ENCODE measurements around the gene APLF.

The APLF gene

GRCh38 chr2:68467077-68467960 lies at the start of gene APLF, which contains the start of gene FBXO48:
APLF (plus strand) TSS chr2:68467585; CDS start chr2:68467732, 147 bp downstream.
FBXO48 (minus strand) TSS chr2:68467294; CDS start chr2:68465145, 2,149 bp downstream.
- peaks cover 25% of the 10 kb centered on the region for H3K4me1 ChIP-seq (ENCODE audit: control insufficient read depth, insufficient read depth, low read length, unreplicated experiment)
- H3K4me3 ChIP-seq (ENCODE audit: low read depth, low read length) = peak within 1 kb of the TSS; percentile 92
- peak within 1 kb of the TSS; percentile 62; the same call in 1 of the 2 replicates for H3K27ac ChIP-seq (ENCODE audit: low read depth, low read length)
- no peaks in the 10 kb centered on the region for H3K27me3 ChIP-seq (ENCODE audit: insufficient read depth, low read length)
- H2AFZ ChIP-seq (ENCODE audit: low read length, unreplicated experiment) = peak within 1 kb of the TSS; percentile 86
- no peaks in the 10 kb centered on the region for H3K36me3 ChIP-seq (ENCODE audit: insufficient read depth, low read length)
- H3K79me2 ChIP-seq (ENCODE audit: control insufficient read depth, insufficient read depth, low read length, unreplicated experiment) = peaks cover 7% of the 10 kb centered on the region

GRCh38 chr2:68417926-68418325 lies 49.5 kb upstream of the APLF start:
- Histone ChIP-seq H3K79me2 (ENCODE audit: control insufficient read depth, insufficient read depth, low read length, unreplicated experiment) (no peaks in the 10 kb centered on the region), H3K27me3 (ENCODE audit: insufficient read depth, low read length) (peaks cover 38% of the 10 kb centered on the region), H2AFZ (ENCODE audit: low read length, unreplicated experiment) (no peak overlapping the region), H3K4me3 (ENCODE audit: low read depth, low read length) (no peak overlapping the region), H3K27ac (ENCODE audit: low read depth, low read length) (no peak overlapping the region), H3K36me3 (ENCODE audit: insufficient read depth, low read length) (no peaks in the 10 kb centered on the region), H3K4me1 (ENCODE audit: control insufficient read depth, insufficient read depth, low read length, unreplicated experiment) (no peaks in the 10 kb centered on the region)

GRCh38 chr2:68418419-68418818 lies 49.0 kb upstream of the APLF start:
- Histone ChIP-seq H3K4me1 (ENCODE audit: control insufficient read depth, insufficient read depth, low read length, unreplicated experiment) (no peaks in the 10 kb centered on the region), H3K79me2 (ENCODE audit: control insufficient read depth, insufficient read depth, low read length, unreplicated experiment) (no peaks in the 10 kb centered on the region), H3K36me3 (ENCODE audit: insufficient read depth, low read length) (no peaks in the 10 kb centered on the region), H3K27me3 (ENCODE audit: insufficient read depth, low read length) (peaks cover 40% of the 10 kb centered on the region), H2AFZ (ENCODE audit: low read length, unreplicated experiment) (no peak overlapping the region), H3K27ac (ENCODE audit: low read depth, low read length) (no peak overlapping the region), H3K4me3 (ENCODE audit: low read depth, low read length) (no peak overlapping the region)

- Histone ChIP-seq H3K4me1 (ENCODE audit: control insufficient read depth, insufficient read depth, low read length, unreplicated experiment) (no peaks in the 10 kb centered on the region), H3K27me3 (ENCODE audit: insufficient read depth, low read length) (peaks cover 44% of the 10 kb centered on the region), H2AFZ (ENCODE audit: low read length, unreplicated experiment) (no peak overlapping the region), H3K4me3 (ENCODE audit: low read depth, low read length) (no peak overlapping the region), H3K36me3 (ENCODE audit: insufficient read depth, low read length) (no peaks in the 10 kb centered on the region), H3K79me2 (ENCODE audit: control insufficient read depth, insufficient read depth, low read length, unreplicated experiment) (no peaks in the 10 kb centered on the region), H3K27ac (ENCODE audit: low read depth, low read length) (no peak overlapping the region)
Measured at GRCh38 chr2:68418855-68419254, 48.5 kb upstream of the APLF start.

- H2AFZ ChIP-seq (ENCODE audit: low read length, unreplicated experiment) = no peak overlapping the region
Measured at GRCh38 chr2:68420254-68420910, 47.0 kb upstream of the APLF start.

GRCh38 chr2:68423966-68424650 lies 43.3 kb upstream of the APLF start:
- no peak overlapping the region for H2AFZ ChIP-seq (ENCODE audit: low read length, unreplicated experiment)
- H3K4me1 ChIP-seq (ENCODE audit: control insufficient read depth, insufficient read depth, low read length, unreplicated experiment) = no peaks in the 10 kb centered on the region
- peaks cover 45% of the 10 kb centered on the region for H3K27me3 ChIP-seq (ENCODE audit: insufficient read depth, low read length)
- no peak overlapping the region for H3K4me3 ChIP-seq (ENCODE audit: low read depth, low read length)
- H3K27ac ChIP-seq (ENCODE audit: low read depth, low read length) = no peak overlapping the region
- H3K36me3 ChIP-seq (ENCODE audit: insufficient read depth, low read length) = no peaks in the 10 kb centered on the region
- H3K79me2 ChIP-seq (ENCODE audit: control insufficient read depth, insufficient read depth, low read length, unreplicated experiment) = no peaks in the 10 kb centered on the region

More at GRCh38 chr2:68420254-68420910, 47.0 kb upstream of the APLF start:
- H3K36me3 ChIP-seq (ENCODE audit: insufficient read depth, low read length) = no peaks in the 10 kb centered on the region
- H3K4me1 ChIP-seq (ENCODE audit: control insufficient read depth, insufficient read depth, low read length, unreplicated experiment) = no peaks in the 10 kb centered on the region
- peaks cover 56% of the 10 kb centered on the region for H3K27me3 ChIP-seq (ENCODE audit: insufficient read depth, low read length)
- no peaks in the 10 kb centered on the region for H3K79me2 ChIP-seq (ENCODE audit: control insufficient read depth, insufficient read depth, low read length, unreplicated experiment)
- no peak overlapping the region for H3K27ac ChIP-seq (ENCODE audit: low read depth, low read length)
- H3K4me3 ChIP-seq (ENCODE audit: low read depth, low read length) = no peak overlapping the region

GRCh38 chr2:68425503-68425902 lies 41.9 kb upstream of the APLF start:
- Histone ChIP-seq H3K4me1 (ENCODE audit: control insufficient read depth, insufficient read depth, low read length, unreplicated experiment) (no peaks in the 10 kb centered on the region), H3K27ac (ENCODE audit: low read depth, low read length) (no peak overlapping the region), H3K27me3 (ENCODE audit: insufficient read depth, low read length) (peaks cover 36% of the 10 kb centered on the region), H2AFZ (ENCODE audit: low read length, unreplicated experiment) (no peak overlapping the region), H3K4me3 (ENCODE audit: low read depth, low read length) (no peak overlapping the region), H3K36me3 (ENCODE audit: insufficient read depth, low read length) (no peaks in the 10 kb centered on the region), H3K79me2 (ENCODE audit: control insufficient read depth, insufficient read depth, low read length, unreplicated experiment) (no peaks in the 10 kb centered on the region)

- Histone ChIP-seq H3K36me3 (ENCODE audit: insufficient read depth, low read length) (no peaks in the 10 kb centered on the region), H3K27ac (ENCODE audit: low read depth, low read length) (no peak overlapping the region), H3K4me1 (ENCODE audit: control insufficient read depth, insufficient read depth, low read length, unreplicated experiment) (no peaks in the 10 kb centered on the region), H3K27me3 (ENCODE audit: insufficient read depth, low read length) (peaks cover 27% of the 10 kb centered on the region), H3K79me2 (ENCODE audit: control insufficient read depth, insufficient read depth, low read length, unreplicated experiment) (no peaks in the 10 kb centered on the region), H2AFZ (ENCODE audit: low read length, unreplicated experiment) (no peak overlapping the region), H3K4me3 (ENCODE audit: low read depth, low read length) (no peak overlapping the region)
Measured at GRCh38 chr2:68426446-68426845, 40.9 kb upstream of the APLF start.

- Histone ChIP-seq H2AFZ (ENCODE audit: low read length, unreplicated experiment) (no peak overlapping the region), H3K79me2 (ENCODE audit: control insufficient read depth, insufficient read depth, low read length, unreplicated experiment) (no peaks in the 10 kb centered on the region), H3K4me1 (ENCODE audit: control insufficient read depth, insufficient read depth, low read length, unreplicated experiment) (no peaks in the 10 kb centered on the region), H3K4me3 (ENCODE audit: low read depth, low read length) (no peak overlapping the region), H3K27me3 (ENCODE audit: insufficient read depth, low read length) (peaks cover 21% of the 10 kb centered on the region), H3K36me3 (ENCODE audit: insufficient read depth, low read length) (no peaks in the 10 kb centered on the region), H3K27ac (ENCODE audit: low read depth, low read length) (no peak overlapping the region)
Measured at GRCh38 chr2:68426848-68427579, 40.4 kb upstream of the APLF start.

GRCh38 chr2:68428126-68428525 lies 39.3 kb upstream of the APLF start:
- no peaks in the 10 kb centered on the region for H3K4me1 ChIP-seq (ENCODE audit: control insufficient read depth, insufficient read depth, low read length, unreplicated experiment)
- no peak overlapping the region for H3K27ac ChIP-seq (ENCODE audit: low read depth, low read length)
- peaks cover 20% of the 10 kb centered on the region; the same call in 1 of the 2 replicates for H3K27me3 ChIP-seq (ENCODE audit: insufficient read depth, low read length)
- H3K4me3 ChIP-seq (ENCODE audit: low read depth, low read length) = no peak overlapping the region
- no peaks in the 10 kb centered on the region for H3K79me2 ChIP-seq (ENCODE audit: control insufficient read depth, insufficient read depth, low read length, unreplicated experiment)
- no peaks in the 10 kb centered on the region for H3K36me3 ChIP-seq (ENCODE audit: insufficient read depth, low read length)
- no peak overlapping the region for H2AFZ ChIP-seq (ENCODE audit: low read length, unreplicated experiment)

Data from ACC112 (cell line).